Dermis lymphatic vessel endothelial cell (primary cell): Measurements from ENCODE around the gene TSPY3. TPM values are rescaled to one million over a fixed set of nuclear protein-coding genes. Genes with fewer than 3 reads are reported as not detected.

Source experiments
- total RNA-seq: library from RNA; depleted of rRNA; stranded (reverse); fragments of >200 nt; gene quantifications from 2 replicates; pipeline ENCODE4 v1.2.1, GENCODE V29; 2014

The TSPY3 gene, protein sequence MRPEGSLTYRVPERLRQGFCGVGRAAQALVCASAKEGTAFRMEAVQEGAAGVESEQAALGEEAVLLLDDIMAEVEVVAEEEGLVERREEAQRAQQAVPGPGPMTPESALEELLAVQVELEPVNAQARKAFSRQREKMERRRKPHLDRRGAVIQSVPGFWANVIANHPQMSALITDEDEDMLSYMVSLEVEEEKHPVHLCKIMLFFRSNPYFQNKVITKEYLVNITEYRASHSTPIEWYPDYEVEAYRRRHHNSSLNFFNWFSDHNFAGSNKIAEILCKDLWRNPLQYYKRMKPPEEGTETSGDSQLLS
- total RNA-seq = not detected in 2 replicates

DNA sequence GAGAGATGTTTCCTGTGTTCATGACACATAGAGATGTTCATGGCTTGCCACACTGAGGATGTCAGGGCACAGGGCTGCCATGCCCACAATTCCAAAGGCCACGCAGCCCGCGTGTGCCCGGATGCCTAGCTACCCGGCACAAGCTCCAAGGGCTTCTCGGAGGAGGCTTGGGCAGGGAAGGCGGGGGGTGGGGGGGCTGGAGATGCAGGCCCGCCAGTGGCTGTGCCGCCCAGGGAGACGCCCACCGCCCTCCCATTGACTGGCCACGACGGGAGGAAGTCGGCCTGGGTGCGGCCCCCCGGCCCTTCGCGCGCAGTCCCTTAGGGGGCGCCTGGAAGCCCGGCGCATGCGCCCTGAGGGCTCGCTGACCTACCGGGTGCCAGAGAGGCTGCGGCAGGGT is at the start of gene TSPY3:
Gene TSPY3, plus strand, starts transcription at position 301 of the 400 bp plus-strand sequence. Its CDS starts 46 bp downstream, at position 347.

DNA sequence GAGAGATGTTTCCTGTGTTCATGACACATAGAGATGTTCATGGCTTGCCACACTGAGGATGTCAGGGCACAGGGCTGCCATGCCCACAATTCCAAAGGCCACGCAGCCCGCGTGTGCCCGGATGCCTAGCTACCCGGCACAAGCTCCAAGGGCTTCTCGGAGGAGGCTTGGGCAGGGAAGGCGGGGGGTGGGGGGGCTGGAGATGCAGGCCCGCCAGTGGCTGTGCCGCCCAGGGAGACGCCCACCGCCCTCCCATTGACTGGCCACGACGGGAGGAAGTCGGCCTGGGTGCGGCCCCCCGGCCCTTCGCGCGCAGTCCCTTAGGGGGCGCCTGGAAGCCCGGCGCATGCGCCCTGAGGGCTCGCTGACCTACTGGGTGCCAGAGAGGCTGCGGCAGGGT is 40.7 kb upstream of the TSPY3 start, which contains the start of gene TSPY8:
Gene TSPY8, plus strand, starts transcription at position 301 of the 400 bp plus-strand sequence. Its CDS starts 46 bp downstream, at position 347.

Other genes starting within 250 kb of the TSPY3 start
- gene TSPY4, start 61.0 kb upstream of the TSPY3 start, total RNA-seq = not detected in 2 replicates
- gene TSPY8, start 40.6 kb upstream of the TSPY3 start, total RNA-seq = not detected in 2 replicates
- gene TSPY1, start 68.5 kb downstream of the TSPY3 start, total RNA-seq = not detected in 2 replicates
- not detected in 2 replicates for gene TSPY9, start 88.8 kb downstream of the TSPY3 start, total RNA-seq
- gene TSPY10, start 129.5 kb downstream of the TSPY3 start, total RNA-seq = not detected in 2 replicates